Keratinocyte (primary cell): ENCODE measurements around the gene CMIP. TPM values are rescaled to one million over a fixed set of nuclear protein-coding genes. Genes with fewer than 3 reads are reported as not detected.
A peak's percentile ranks its signal among the peaks of the same experiment; 100 is the strongest.

Experiments used
- DNase-seq: peaks from one replicate; pipeline ENCODE4 v3.0.0-alpha.2; 2011; ENCODE audit warnings: low read depth, missing footprints, low spot score
- FAIRE-seq: peaks from 2 replicates; lab custom pipeline; 2011; peaks lifted over from hg19 to GRCh38; lab: Jason Lieb, UNC
- H2AFZ ChIP-seq: 2 replicates; pipeline ENCODE4 v1.6.0; 2012; ENCODE audit warnings: low read length, control low read depth, inconsistent platforms; ENCODE audit not compliant: control insufficient read depth
- H3K27ac ChIP-seq: 2 replicates; pipeline ENCODE4 v1.5.1; 2011; ENCODE audit warnings: low read length; ENCODE audit not compliant: control insufficient read depth, insufficient read depth
- H3K27me3 ChIP-seq: 3 replicates; pipeline ENCODE4 v1.6.0; 2011; ENCODE audit warnings: low read length; ENCODE audit not compliant: control insufficient read depth, insufficient read depth; ENCODE audit errors: extremely low read depth
- H3K36me3 ChIP-seq, 2 experiments: 2 replicates in 1 of 2; 3 replicates in 1 of 2; pipeline ENCODE4 v1.5.1; 2011; ENCODE audit warnings: low read length in 2 of 2, mild to moderate bottlenecking in 1 of 2; ENCODE audit not compliant: control insufficient read depth in 2 of 2, insufficient read depth in 2 of 2; ENCODE audit errors: extremely low read depth in 1 of 2
- H3K4me1 ChIP-seq: 3 replicates; pipeline ENCODE4 v1.5.1; 2011; ENCODE audit warnings: low read length; ENCODE audit not compliant: control insufficient read depth, insufficient read depth; ENCODE audit errors: extremely low read depth
- H3K4me2 ChIP-seq: 3 replicates; pipeline ENCODE4 v1.6.0; 2011; ENCODE audit warnings: low read depth, low read length; ENCODE audit not compliant: control insufficient read depth, insufficient read depth; ENCODE audit errors: extremely low read depth
- H3K4me3 ChIP-seq, 3 experiments: fragments of 200-600 bp in 1 of 3; sonication (generic) in 1 of 3; 2 replicates in 2 of 3; 3 replicates in 1 of 3; pipeline ENCODE4 v1.5.1; 2011 to 2016; ENCODE audit warnings: low read length in 3 of 3, mild to moderate bottlenecking in 3 of 3, control low read depth in 2 of 3, inconsistent platforms in 1 of 3, low read depth in 1 of 3, mixed read lengths in 1 of 3, mixed run types in 1 of 3, moderate library complexity in 1 of 3; ENCODE audit not compliant: control insufficient read depth in 2 of 3, insufficient read depth in 2 of 3; ENCODE audit errors: extremely low read depth in 1 of 3
- H3K79me2 ChIP-seq: 2 replicates; pipeline ENCODE4 v1.6.0; 2012; ENCODE audit warnings: low read length; ENCODE audit not compliant: control insufficient read depth, insufficient read depth
- H3K9ac ChIP-seq: 3 replicates; pipeline ENCODE4 v1.6.0; 2011; ENCODE audit warnings: low read length; ENCODE audit not compliant: control insufficient read depth, insufficient read depth; ENCODE audit errors: extremely low read depth
- H3K9me1 ChIP-seq: 3 replicates; pipeline ENCODE4 v1.6.0; 2011; ENCODE audit warnings: low read length; ENCODE audit not compliant: control insufficient read depth, insufficient read depth; ENCODE audit errors: extremely low read depth
- H3K9me3 ChIP-seq: 2 replicates; pipeline ENCODE4 v1.5.1; 2012; ENCODE audit warnings: low read depth, low read length; ENCODE audit not compliant: control insufficient read depth
- H4K20me1 ChIP-seq: 3 replicates; pipeline ENCODE4 v1.6.0; 2011; ENCODE audit warnings: low read length; ENCODE audit not compliant: control insufficient read depth, insufficient read depth; ENCODE audit errors: extremely low read depth
- CTCF ChIP-seq, 3 experiments: IDR thresholded peaks in 1 of 3; conservative IDR thresholded peaks in 1 of 3; optimal IDR thresholded peaks in 1 of 3; 2 replicates in 2 of 3; 3 replicates in 1 of 3; pipeline versions ENCODE3 to v1.5.1; 2011; ENCODE audit warnings: low read length in 3 of 3, mild to moderate bottlenecking in 3 of 3, moderate library complexity in 2 of 3, control low read depth in 1 of 3, inconsistent platforms in 1 of 3; ENCODE audit not compliant: insufficient read depth in 2 of 3; ENCODE audit errors: extremely low read depth in 1 of 3
- EZH2 ChIP-seq: IDR thresholded peaks from one replicate; pipeline ENCODE4 v1.6.1; 2012; ENCODE audit warnings: inconsistent platforms, mild to moderate bottlenecking, low read length, moderate library complexity
- dilution Hi-C: fragments of 300-500 bp; cut with MboI; formaldehyde crosslinking; loops from one replicate; pipeline ENCODE4 v1.7.0; 2020; ENCODE audit warnings: low sequenced_read_pairs; ENCODE audit not compliant: extremely low pct_ligation_motif_present
- polyA plus RNA-seq, 5 experiments: library from polyadenylated mRNA; depleted of rRNA in 3 of 5; stranded (reverse) in 3 of 5; stranded (forward) in 1 of 5; unstranded in 1 of 5; fragments of >200 nt; gene quantifications; 1 replicate in 1 of 5; 2 replicates in 3 of 5; 3 replicates in 1 of 5; pipeline versions ENCODE4 v1.2.1 to v1.2.3, GENCODE V29; 2011 to 2012; ENCODE audit warnings: missing spikeins in 2 of 5, low read depth in 1 of 5, low replicate concordance in 1 of 5

CMIP gene
- polyA plus RNA-seq, 1 donor (not counting 4 experiments of a cell fraction or from before 2014, with no cell fraction given): 5.0 TPM

GRCh38 chr16:81599034-81599744 is 154.6 kb downstream of the CMIP start:
- H3K27ac ChIP-seq: peak overlapping the region; percentile 98
- DNase-seq: no peak
- no peak overlapping the region for H3K4me2 ChIP-seq
- peaks cover 0 to 1% of the 10 kb centered on the region in 2 experiments for H3K36me3 ChIP-seq
- no peak overlapping the region for H2AFZ ChIP-seq
- peaks cover 45% of the 10 kb centered on the region for H3K4me1 ChIP-seq
- peak overlapping the region; percentile 53 for H3K9ac ChIP-seq
- H3K27me3 ChIP-seq: no peaks in the 10 kb centered on the region
- TF ChIP-seq EZH2 (no peak), CTCF (optimal IDR thresholded peaks at IDR 0.05 in 1 of 3, IDR thresholded peaks at IDR 0.05 in 1 of 3, conservative IDR thresholded peaks at IDR 0.05 in 1 of 3; ENCODE audit: extremely low read depth in 1 of 3, insufficient read depth in 2 of 3, low read length in 3 of 3) (no peak)
- H3K9me3 ChIP-seq: no peaks in the 10 kb centered on the region
- H3K9me1 ChIP-seq: peaks cover 7% of the 10 kb centered on the region
- peaks cover 68% of the 10 kb centered on the region for H3K79me2 ChIP-seq
- dilution Hi-C loops: no loop called here
- H4K20me1 ChIP-seq: peaks cover 5% of the 10 kb centered on the region
- no peak for FAIRE-seq
- no peak overlapping the region for H3K4me3 ChIP-seq

GRCh38 chr16:81600275-81600674 is 155.7 kb downstream of the CMIP start:
- peak; percentile 54 for DNase-seq
- H3K79me2 ChIP-seq: peaks cover 64% of the 10 kb centered on the region
- dilution Hi-C loops: no loop called here

More at GRCh38 chr16:81600275-81600674, 155.7 kb downstream of the CMIP start:
- no peak overlapping the region for H2AFZ ChIP-seq
- peak overlapping the region; percentile 98 for H3K27ac ChIP-seq
- TF ChIP-seq EZH2 (no peak), CTCF (optimal IDR thresholded peaks at IDR 0.05 in 1 of 3, IDR thresholded peaks at IDR 0.05 in 1 of 3, conservative IDR thresholded peaks at IDR 0.05 in 1 of 3; ENCODE audit: extremely low read depth in 1 of 3, insufficient read depth in 2 of 3, low read length in 3 of 3) (no peak)
- H3K36me3 ChIP-seq: peaks cover 0 to 2% of the 10 kb centered on the region in 2 experiments
- peak overlapping the region in 1 of 3 experiments; percentile 47 for H3K4me3 ChIP-seq
- peak; percentile 17 for FAIRE-seq
- H3K4me2 ChIP-seq: peak overlapping the region; percentile 77
- peaks cover 53% of the 10 kb centered on the region for H3K4me1 ChIP-seq
- no peaks in the 10 kb centered on the region for H3K27me3 ChIP-seq
- no peaks in the 10 kb centered on the region for H3K9me3 ChIP-seq
- H4K20me1 ChIP-seq: peaks cover 9% of the 10 kb centered on the region
- H3K9me1 ChIP-seq: peaks cover 9% of the 10 kb centered on the region
- peak overlapping the region; percentile 87 for H3K9ac ChIP-seq
